Central memory CD4-positive, alpha-beta T cell (primary cell): ENCODE results near the gene ELAVL2.

Source experiments
- DNase-seq: peaks from one replicate; pipeline ENCODE4 v3.0.0; 2022

Gene ELAVL2

GRCh38 chr9:23821375-23822181 is 4.5 kb downstream of the ELAVL2 start:
- no peak for DNase-seq

DNA sequence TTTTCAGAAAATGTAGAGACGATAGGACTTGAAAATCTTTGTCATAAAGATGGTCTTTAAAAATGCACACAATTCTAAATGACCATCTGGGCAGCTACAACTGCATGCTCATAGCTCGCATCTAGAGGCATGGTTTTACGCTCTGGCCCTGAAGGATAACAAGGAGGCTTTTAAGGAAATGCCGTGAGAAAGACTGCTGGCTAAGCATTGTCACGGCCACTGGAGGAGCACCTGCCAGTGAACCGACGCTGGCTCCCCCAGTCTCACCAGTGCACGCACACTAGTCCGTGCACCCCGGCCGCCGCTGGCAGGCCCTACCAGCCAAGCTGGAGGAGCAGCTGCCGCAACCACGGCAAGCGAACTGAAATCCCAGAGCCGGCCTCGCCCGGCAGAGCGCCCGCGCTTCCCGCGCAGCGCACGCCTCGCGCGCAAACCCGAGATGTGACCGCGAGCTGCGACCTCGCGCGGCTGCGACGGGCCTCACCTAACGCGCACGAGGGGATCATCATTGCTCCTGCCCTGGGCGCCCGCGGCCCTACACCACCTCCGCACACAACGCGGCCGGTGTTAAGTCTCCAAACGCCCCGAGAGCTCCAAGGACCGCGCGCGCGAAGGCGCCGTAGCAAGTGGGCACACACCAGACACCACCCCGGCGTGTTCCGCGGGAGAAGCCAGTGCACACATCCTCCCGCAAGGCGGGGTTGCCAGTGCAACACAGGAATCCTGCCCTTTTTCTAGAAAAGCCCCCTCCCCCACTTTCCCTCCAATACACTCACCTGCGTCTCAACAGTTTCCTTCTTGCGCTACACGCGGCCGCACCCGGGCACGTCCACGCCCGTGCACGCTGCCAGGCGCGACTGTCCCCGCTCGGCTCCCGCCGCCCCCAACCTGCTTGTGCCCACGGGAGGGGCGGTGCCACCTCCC is 5.3 kb downstream of the ELAVL2 start:
- DNase-seq: no peak

- DNase-seq: no peak
These were observed 6.6 kb downstream of the ELAVL2 start for GRCh38 chr9:23819403-23819802.

GRCh38 chr9:23814243-23814642 is 11.8 kb downstream of the ELAVL2 start:
- no peak for DNase-seq

GRCh38 chr9:23812673-23813072 is 13.4 kb downstream of the ELAVL2 start:
- DNase-seq: no peak

- DNase-seq: no peak
These were observed 14.4 kb downstream of the ELAVL2 start for GRCh38 chr9:23811633-23812032.

DNA sequence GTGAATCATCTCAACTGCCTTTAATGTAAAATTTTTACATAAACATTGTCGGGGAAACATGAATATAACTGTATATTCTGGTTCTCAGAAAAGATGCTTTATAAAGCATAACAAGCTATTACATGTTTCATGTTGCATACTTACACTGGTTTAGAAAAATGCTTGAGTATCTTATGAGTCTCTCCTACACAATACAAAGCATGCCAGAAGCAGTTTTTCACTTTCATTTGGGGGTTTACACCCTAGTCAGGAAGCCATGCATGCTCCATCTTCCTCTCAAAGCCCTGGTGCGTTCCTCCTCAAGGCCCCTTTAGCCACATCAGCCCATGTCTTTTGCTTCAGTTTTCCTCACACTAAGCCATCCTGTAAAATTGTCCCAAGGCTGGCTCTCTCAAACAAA is 22.8 kb downstream of the ELAVL2 start:
- DNase-seq: no peak

DNA sequence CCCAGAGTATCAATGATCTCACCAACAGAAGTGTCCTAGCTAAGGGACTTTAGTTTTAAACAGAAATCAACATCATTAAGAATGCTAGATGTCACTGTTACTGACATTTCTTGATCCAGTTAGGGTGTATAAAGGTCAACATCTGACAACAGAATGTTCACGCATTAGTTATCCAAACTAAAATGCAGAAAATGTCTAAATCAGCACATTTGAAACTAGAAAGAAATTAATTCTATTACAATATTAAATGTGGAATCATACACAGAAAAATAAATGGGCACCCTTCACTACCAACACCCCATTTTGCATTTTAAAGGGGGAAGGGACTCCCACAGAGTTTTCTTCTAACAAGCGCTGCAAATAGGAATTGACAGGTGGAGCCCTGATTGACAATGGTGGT is 24.5 kb downstream of the ELAVL2 start:
- DNase-seq: no peak

DNA sequence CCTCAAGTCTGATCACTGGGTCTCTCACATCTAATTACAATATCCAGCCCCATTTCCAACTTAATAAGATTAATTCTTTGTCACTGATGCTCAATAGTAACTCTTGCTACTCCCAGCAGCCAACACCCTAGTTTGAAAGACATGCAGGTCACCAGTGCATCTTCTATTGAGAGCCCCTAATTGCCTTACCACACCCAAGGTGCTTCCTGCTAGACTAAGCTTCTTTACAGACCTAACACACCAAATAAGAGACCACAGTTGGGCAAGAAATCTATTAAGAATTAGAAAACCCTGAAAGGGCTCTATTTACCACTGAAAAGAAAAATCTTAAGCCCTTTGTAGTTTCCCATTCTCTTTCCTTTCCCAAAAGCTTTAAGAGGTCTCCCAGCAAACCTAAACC is 26.5 kb downstream of the ELAVL2 start:
- DNase-seq: no peak

GRCh38 chr9:23798325-23798724 is 27.7 kb downstream of the ELAVL2 start:
- DNase-seq: no peak

GRCh38 chr9:23796209-23796608 is 29.8 kb downstream of the ELAVL2 start:
- no peak for DNase-seq

DNA sequence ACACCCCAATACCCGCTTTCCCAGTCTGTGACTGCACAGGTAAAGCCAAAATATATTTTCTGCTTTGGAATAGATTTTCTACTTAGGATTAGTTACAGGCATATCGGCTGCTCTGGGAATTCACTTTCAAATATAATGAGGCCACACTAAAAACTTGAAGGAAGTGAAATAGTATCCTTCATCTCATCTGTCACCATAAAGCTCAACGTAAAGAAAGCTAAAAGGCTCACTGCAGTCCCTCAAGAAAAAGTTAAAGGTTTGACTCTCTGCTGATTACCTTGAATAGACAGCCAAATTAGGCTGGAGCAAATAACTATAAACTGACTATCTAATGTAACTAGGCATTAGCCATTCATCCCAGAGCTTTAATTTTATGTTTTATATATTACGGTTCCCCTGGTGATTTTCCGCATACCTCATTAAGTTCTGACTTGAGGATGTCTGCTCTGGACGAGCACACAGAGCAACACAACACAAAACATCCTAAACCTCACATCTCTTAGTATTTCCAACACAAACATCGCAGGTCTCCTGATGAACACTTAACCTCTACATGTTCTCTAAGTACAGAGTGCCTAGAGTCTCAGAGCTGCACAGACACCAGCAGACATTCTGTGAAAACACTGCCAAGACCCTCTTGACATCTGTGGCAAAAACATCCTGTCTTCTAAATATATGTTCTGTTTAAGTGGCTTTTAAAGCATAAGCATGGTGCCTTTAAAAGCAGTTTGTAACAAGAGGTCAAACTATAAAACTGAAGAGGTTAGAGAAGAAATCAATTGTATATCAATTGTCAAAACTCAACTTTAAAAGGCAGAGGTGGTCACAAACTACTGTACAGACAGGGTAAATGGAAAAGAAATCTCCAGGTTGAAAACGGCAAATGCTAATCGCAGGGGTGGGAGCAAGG is 35.4 kb downstream of the ELAVL2 start:
- DNase-seq: no peak

DNA sequence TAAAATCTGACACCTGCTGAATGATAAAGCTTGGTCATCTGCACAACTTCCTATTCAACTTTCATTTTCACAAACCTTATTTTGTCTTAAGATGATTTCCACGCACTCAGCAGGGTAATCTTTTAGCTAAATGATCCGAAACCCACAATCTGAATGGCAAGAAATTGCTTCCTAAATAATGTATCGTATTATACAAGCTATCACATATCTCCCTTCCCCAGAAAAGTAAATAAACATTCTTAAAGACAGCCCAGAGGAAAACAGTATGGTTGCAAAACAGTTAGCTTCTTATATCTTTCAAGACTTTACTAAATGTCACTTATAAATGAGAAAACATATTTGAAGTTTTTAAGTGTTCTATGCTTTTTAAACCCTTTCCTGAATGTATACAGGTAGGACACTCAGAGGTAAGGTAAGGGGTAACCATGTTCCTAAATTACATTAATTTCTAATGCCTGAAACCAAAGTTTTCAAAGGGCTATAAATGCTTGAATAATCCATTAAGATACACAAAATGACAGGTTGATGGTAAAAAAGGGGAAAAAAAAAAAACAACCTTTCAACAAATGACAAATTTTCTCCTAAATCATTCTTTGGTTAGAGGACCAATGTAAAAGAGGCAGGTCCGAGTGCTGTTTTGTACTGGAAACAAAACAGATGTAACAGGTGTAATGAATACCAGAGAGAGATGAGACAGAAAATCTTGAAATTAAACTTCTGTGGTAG is 36.3 kb downstream of the ELAVL2 start:
- no peak for DNase-seq

GRCh38 chr9:23784962-23785361 is 41.1 kb downstream of the ELAVL2 start:
- no peak for DNase-seq

DNA sequence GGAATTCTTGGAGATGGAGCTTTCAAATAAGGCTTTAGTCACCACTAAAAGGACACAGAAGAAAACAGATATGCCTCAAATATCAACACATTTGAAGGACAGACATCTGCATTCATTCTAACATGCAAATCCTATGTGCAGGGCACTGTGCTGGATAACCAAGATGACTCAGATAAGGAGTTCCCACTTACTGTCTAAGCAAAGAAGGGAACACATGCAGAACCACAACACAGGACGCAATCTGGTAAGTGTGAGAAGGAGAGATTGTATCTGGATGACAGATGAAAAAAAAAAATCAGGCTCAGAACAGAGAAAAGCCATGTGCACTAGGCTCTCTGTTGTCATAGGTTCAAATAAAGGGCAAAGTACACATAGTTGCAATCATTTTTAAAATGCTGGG is 42.5 kb downstream of the ELAVL2 start:
- no peak for DNase-seq

DNA sequence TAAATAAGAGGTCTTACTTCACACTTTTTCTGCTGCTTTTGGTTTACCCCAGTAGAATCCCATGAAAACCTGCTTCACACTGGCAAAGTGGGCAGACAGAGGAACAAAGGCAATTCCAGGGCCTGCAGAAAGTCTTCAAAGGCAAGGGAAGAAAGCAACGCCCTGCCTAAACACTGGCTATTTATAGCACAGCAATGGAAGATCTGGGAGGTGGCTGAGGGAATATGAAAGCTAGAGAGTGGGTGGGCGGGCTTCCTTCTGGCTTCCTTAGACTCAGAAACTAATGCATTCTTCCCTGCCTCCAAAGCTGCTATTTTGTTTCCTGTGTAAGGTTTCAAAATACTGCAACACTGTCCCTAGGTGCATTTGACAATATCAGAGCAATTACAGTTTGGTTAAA is 46.8 kb downstream of the ELAVL2 start:
- no peak for DNase-seq

GRCh38 chr9:23777328-23777727 is 48.7 kb downstream of the ELAVL2 start:
- DNase-seq: no peak

DNA sequence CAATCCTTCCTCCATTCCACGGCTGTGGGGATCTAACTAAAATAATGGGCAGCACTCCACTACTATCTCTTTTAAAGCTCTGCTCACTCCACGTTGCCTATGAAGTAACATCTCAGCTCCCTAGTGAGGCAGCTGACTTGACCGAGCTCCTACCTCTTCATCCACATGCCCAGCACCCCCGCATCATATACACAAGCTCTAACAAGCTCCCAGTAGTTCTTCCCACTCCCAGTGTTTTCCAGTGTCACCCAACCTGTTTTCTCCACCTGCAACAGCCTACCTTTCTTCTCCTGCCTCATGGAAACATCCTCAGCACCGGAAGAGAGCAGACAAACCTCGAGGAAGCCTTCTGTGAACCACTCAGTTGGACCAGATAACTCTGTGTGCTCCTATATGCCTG is 50.5 kb downstream of the ELAVL2 start:
- no peak for DNase-seq

DNA sequence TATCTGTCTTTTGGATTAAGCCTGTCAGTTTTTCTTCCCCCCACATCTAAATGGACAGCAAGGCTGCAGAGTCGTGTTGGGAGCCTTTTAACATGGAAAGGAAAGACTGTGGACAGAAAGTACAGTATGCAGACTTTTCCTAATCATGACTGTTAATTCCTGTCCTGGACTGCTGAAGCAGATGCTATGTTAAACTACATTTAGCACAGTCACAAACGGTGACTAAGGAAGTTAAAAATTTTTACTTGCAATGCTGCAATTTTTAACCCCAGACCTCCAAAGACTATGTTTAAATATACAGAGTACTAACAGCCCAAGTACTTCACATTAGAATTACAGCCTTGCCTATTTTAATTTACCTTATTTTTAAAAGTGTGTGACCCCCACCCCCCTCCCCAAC is 51.8 kb downstream of the ELAVL2 start:
- no peak for DNase-seq

DNA sequence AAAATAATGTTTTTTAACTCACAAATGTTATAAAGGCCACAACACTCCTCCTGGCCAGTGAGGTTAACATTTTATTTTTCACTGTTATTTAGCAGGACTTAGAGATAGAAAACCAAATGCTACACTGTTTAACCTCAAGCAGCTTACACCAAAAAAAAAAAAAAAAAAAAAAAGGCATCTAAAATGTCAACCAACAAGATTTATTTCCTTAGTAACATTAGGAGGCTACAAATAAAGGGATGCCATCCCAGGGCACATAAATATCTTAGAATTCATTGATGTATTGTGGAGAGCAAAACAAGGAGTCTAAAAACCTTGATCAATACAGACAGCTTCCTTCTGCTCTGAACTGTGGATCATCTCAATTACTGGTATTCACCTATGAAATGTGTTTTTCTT is 53.7 kb downstream of the ELAVL2 start:
- no peak for DNase-seq

GRCh38 chr9:23771746-23772384 is 54.2 kb downstream of the ELAVL2 start:
- no peak for DNase-seq
